HG03175 (cell line): ENCODE data around the gene MAML2.
"Not testable (repeated sequence)": the region's sequence is repeated elsewhere in the genome, so short reads cannot be mapped to it uniquely, and the experiment has no call there.

Experiments
- ATAC-seq: cut with Tn5 transposase; IDR thresholded peaks from one replicate; pipeline ENCODE4 v1.9.1; 2021; ENCODE audit warnings: mild to moderate bottlenecking, moderate library complexity; ENCODE audit not compliant: unreplicated experiment

MAML2 gene

GRCh38 chr11:96294289-96294688 is 48.7 kb downstream of the MAML2 start:
- ATAC-seq, result no peak

GRCh38 chr11:96293598-96294021 is 49.4 kb downstream of the MAML2 start:
- ATAC-seq, result peak; percentile 90

GRCh38 chr11:96293109-96293508 is 49.9 kb downstream of the MAML2 start:
- ATAC-seq, result no peak

GRCh38 chr11:96292291-96293010 is 50.5 kb downstream of the MAML2 start:
- no peak for ATAC-seq

- no peak for ATAC-seq
Measured at GRCh38 chr11:96290631-96291030, 52.4 kb downstream of the MAML2 start.

GRCh38 chr11:96290031-96290430 is 53.0 kb downstream of the MAML2 start:
- ATAC-seq, result no peak

- ATAC-seq, result no peak
Measured at GRCh38 chr11:96288915-96289314, 54.1 kb downstream of the MAML2 start.

- no peak for ATAC-seq
Measured at GRCh38 chr11:96287822-96288439, 55.1 kb downstream of the MAML2 start.

- not testable (repeated sequence) for ATAC-seq
Measured at GRCh38 chr11:96285985-96286384, 57.0 kb downstream of the MAML2 start.

- ATAC-seq, result no peak
Measured at GRCh38 chr11:96284917-96285316, 58.1 kb downstream of the MAML2 start.

GRCh38 chr11:96284401-96284800 is 58.6 kb downstream of the MAML2 start:
- ATAC-seq, result no peak

GRCh38 chr11:96282625-96283220 is 60.3 kb downstream of the MAML2 start:
- no peak for ATAC-seq

GRCh38 chr11:96280444-96280843 is 62.6 kb downstream of the MAML2 start:
- no peak for ATAC-seq

GRCh38 chr11:96279896-96280290 is 63.1 kb downstream of the MAML2 start:
- no peak for ATAC-seq

- no peak for ATAC-seq
Measured at GRCh38 chr11:96279018-96279895, 63.7 kb downstream of the MAML2 start.

GRCh38 chr11:96278039-96278897 is 64.7 kb downstream of the MAML2 start:
- ATAC-seq, result no peak

- no peak for ATAC-seq
Measured at GRCh38 chr11:96277696-96278038, 65.3 kb downstream of the MAML2 start.

- no peak for ATAC-seq
Measured at GRCh38 chr11:96276836-96277235, 66.2 kb downstream of the MAML2 start.

GRCh38 chr11:96275801-96276594 is 67.0 kb downstream of the MAML2 start:
- no peak for ATAC-seq

GRCh38 chr11:96273507-96273906 is 69.5 kb downstream of the MAML2 start:
- no peak for ATAC-seq
